Measurements from ENCODE around the gene KLKB1. TPM values are rescaled to one million over a fixed set of nuclear protein-coding genes. Genes with fewer than 3 reads are reported as not detected.

KLKB1 gene
- total RNA-seq, 1 donor from 2014 or later: not detected

DNA sequence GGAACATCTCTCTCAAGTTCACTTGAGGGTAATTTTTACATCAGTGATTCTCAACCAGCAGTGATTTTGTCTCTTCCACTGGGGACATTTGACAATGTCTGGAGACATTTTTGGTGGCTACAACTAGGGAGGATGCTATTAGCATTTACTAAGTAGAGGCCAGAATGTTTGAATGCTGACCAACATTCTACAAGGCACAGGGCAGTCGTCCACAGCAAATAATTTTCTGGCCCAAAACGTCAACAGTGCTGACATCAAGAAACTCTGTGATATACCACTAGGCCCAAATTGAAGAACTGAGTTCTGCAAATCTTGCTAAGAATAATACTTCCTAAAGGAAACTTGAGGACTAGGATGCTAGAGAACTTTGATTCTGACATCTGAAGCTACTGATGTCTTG lies 7.1 kb downstream of the KLKB1 start:
- DNase-seq (ENCODE audit: low read depth): no peak
- H3K9me3 ChIP-seq (ENCODE audit: insufficient read depth, low read depth, low read length): no peaks in the 10 kb centered on the region
- H2AFZ ChIP-seq (ENCODE audit: low read depth, low read length): no peak overlapping the region
- H3K4me2 ChIP-seq (ENCODE audit: low read length): no peak overlapping the region
- no peaks in the 10 kb centered on the region for H3K79me2 ChIP-seq (ENCODE audit: insufficient read depth, low read length)
- no peak overlapping the region for H3K4me3 ChIP-seq (ENCODE audit: insufficient read depth, low read depth, low read length)
- no peak overlapping the region for H3K27ac ChIP-seq (ENCODE audit: low read depth, low read length)
- Mint-ChIP-seq H3K4me3 (ENCODE audit: unreplicated experiment) (no peak overlapping the region), H3K36me3 (ENCODE audit: low read depth, unreplicated experiment) (no peaks in the 10 kb centered on the region), H3K27me3 (ENCODE audit: low read depth, unreplicated experiment) (no peaks in the 10 kb centered on the region), H3K4me1 (ENCODE audit: low read depth, unreplicated experiment) (no peaks in the 10 kb centered on the region), H3K27ac (ENCODE audit: unreplicated experiment) (no peak overlapping the region), H3K9me3 (ENCODE audit: unreplicated experiment) (peaks cover 5% of the 10 kb centered on the region)
- no peaks in the 10 kb centered on the region for H3K4me1 ChIP-seq (ENCODE audit: insufficient read depth, low read length)
- H3K36me3 ChIP-seq (ENCODE audit: insufficient read depth, low read length): no peaks in the 10 kb centered on the region
- H3K27me3 ChIP-seq (ENCODE audit: insufficient read depth, low read length): no peaks in the 10 kb centered on the region
- no peak for TF ChIP-seq EZH2 (IDR thresholded peaks at IDR 0.05; ENCODE audit: insufficient read depth, low read length)
- TF ChIP-seq, protein P1, sequence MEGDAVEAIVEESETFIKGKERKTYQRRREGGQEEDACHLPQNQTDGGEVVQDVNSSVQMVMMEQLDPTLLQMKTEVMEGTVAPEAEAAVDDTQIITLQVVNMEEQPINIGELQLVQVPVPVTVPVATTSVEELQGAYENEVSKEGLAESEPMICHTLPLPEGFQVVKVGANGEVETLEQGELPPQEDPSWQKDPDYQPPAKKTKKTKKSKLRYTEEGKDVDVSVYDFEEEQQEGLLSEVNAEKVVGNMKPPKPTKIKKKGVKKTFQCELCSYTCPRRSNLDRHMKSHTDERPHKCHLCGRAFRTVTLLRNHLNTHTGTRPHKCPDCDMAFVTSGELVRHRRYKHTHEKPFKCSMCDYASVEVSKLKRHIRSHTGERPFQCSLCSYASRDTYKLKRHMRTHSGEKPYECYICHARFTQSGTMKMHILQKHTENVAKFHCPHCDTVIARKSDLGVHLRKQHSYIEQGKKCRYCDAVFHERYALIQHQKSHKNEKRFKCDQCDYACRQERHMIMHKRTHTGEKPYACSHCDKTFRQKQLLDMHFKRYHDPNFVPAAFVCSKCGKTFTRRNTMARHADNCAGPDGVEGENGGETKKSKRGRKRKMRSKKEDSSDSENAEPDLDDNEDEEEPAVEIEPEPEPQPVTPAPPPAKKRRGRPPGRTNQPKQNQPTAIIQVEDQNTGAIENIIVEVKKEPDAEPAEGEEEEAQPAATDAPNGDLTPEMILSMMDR (IDR thresholded peaks at IDR 0.05; ENCODE audit: insufficient read depth, low read depth, low read length): no peak
- H4K20me1 ChIP-seq (ENCODE audit: insufficient read depth, low read length): no peaks in the 10 kb centered on the region
- FAIRE-seq: no peak
- H3K9ac ChIP-seq (ENCODE audit: low read length): no peak overlapping the region

DNA sequence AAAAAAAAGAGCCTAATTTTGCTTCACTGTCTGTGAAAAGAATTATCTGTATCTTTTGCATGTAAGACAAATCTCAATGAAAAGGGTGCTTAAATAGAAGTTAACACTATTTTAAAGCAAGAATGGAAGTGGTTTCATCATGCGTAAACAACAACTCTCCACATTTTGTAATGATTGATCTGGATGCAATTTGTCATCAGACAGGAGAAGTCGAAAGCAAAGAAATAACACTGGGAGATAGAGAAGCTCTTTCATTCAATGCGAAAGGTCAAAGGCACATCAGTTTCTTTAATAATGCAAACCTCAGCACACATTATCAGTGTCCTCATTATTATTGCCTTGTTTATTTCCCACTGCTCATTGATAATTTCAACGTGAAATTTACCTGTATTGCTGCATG lies 8.8 kb downstream of the KLKB1 start:
- no peak overlapping the region for H3K9ac ChIP-seq (ENCODE audit: low read length)
- no peak overlapping the region for H3K4me3 Mint-ChIP-seq (ENCODE audit: unreplicated experiment)
- DNase-seq (ENCODE audit: low read depth) (no peak), FAIRE-seq (no peak)
- no peaks in the 10 kb centered on the region for H3K9me3 ChIP-seq (ENCODE audit: insufficient read depth, low read depth, low read length)
- no peaks in the 10 kb centered on the region for H3K27me3 ChIP-seq (ENCODE audit: insufficient read depth, low read length)
- no peaks in the 10 kb centered on the region for H3K36me3 Mint-ChIP-seq (ENCODE audit: low read depth, unreplicated experiment)
- H2AFZ ChIP-seq (ENCODE audit: low read depth, low read length): no peak overlapping the region
- no peaks in the 10 kb centered on the region for H3K4me1 ChIP-seq (ENCODE audit: insufficient read depth, low read length)
- no peaks in the 10 kb centered on the region for H4K20me1 ChIP-seq (ENCODE audit: insufficient read depth, low read length)
- no peaks in the 10 kb centered on the region for H3K36me3 ChIP-seq (ENCODE audit: insufficient read depth, low read length)
- no peaks in the 10 kb centered on the region for H3K4me1 Mint-ChIP-seq (ENCODE audit: low read depth, unreplicated experiment)
- no peaks in the 10 kb centered on the region for H3K79me2 ChIP-seq (ENCODE audit: insufficient read depth, low read length)
- TF ChIP-seq EZH2 (IDR thresholded peaks at IDR 0.05; ENCODE audit: insufficient read depth, low read length): no peak
- TF ChIP-seq, protein P1 (IDR thresholded peaks at IDR 0.05; ENCODE audit: insufficient read depth, low read depth, low read length): no peak
- H3K4me3 ChIP-seq (ENCODE audit: insufficient read depth, low read depth, low read length): no peak overlapping the region
- H3K27ac Mint-ChIP-seq (ENCODE audit: unreplicated experiment): no peak overlapping the region
- no peak overlapping the region for H3K27ac ChIP-seq (ENCODE audit: low read depth, low read length)
- H3K4me2 ChIP-seq (ENCODE audit: low read length): no peak overlapping the region
- H3K27me3 Mint-ChIP-seq (ENCODE audit: low read depth, unreplicated experiment): no peaks in the 10 kb centered on the region
- peaks cover 5% of the 10 kb centered on the region for H3K9me3 Mint-ChIP-seq (ENCODE audit: unreplicated experiment)

DNA sequence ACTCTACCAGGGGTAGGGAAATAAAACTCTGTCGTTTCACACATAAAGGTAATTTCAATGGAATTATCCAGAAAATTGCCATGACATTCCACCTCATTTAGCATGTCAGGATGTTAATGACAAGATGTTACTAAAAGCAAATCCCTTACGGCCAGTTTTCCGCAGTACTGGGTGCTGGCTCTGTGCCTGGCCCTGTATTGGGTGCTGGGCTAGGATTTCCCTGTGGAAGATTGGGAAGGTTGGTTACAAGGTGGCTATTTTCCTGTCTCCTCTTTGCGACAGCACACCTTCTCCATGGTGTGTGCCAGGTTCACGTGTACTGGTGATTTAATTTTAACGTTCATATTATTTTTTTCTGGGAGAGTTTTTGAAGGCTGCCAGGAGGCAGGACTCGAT lies 13.1 kb downstream of the KLKB1 start:
- TF ChIP-seq, protein P1 (IDR thresholded peaks at IDR 0.05; ENCODE audit: insufficient read depth, low read depth, low read length): no peak
- no peak for TF ChIP-seq EZH2 (IDR thresholded peaks at IDR 0.05; ENCODE audit: insufficient read depth, low read length)
- Histone ChIP-seq H2AFZ (ENCODE audit: low read depth, low read length) (no peak overlapping the region), H3K4me2 (ENCODE audit: low read length) (no peak overlapping the region), H3K27me3 (ENCODE audit: insufficient read depth, low read length) (no peaks in the 10 kb centered on the region), H3K79me2 (ENCODE audit: insufficient read depth, low read length) (no peaks in the 10 kb centered on the region), H3K4me3 (ENCODE audit: insufficient read depth, low read depth, low read length) (no peak overlapping the region), H3K27ac (ENCODE audit: low read depth, low read length) (no peak overlapping the region), H4K20me1 (ENCODE audit: insufficient read depth, low read length) (no peaks in the 10 kb centered on the region), H3K4me1 (ENCODE audit: insufficient read depth, low read length) (no peaks in the 10 kb centered on the region), H3K36me3 (ENCODE audit: insufficient read depth, low read length) (no peaks in the 10 kb centered on the region), H3K9ac (ENCODE audit: low read length) (no peak overlapping the region), H3K9me3 (ENCODE audit: insufficient read depth, low read depth, low read length) (no peaks in the 10 kb centered on the region)
- H3K4me3 Mint-ChIP-seq (ENCODE audit: unreplicated experiment): no peak overlapping the region
- DNase-seq (ENCODE audit: low read depth) (no peak), FAIRE-seq (no peak)
- H3K9me3 Mint-ChIP-seq (ENCODE audit: unreplicated experiment): peaks cover 5% of the 10 kb centered on the region
- no peak overlapping the region for H3K27ac Mint-ChIP-seq (ENCODE audit: unreplicated experiment)
- H3K27me3 Mint-ChIP-seq (ENCODE audit: low read depth, unreplicated experiment): no peaks in the 10 kb centered on the region
- H3K36me3 Mint-ChIP-seq (ENCODE audit: low read depth, unreplicated experiment): no peaks in the 10 kb centered on the region
- H3K4me1 Mint-ChIP-seq (ENCODE audit: low read depth, unreplicated experiment): no peaks in the 10 kb centered on the region

Data from astrocyte (in vitro differentiated cells and primary cell).